AG10803 (cell line): ENCODE measurements around the gene AGTR1.

Experiments
- DNase-seq: peaks from one replicate; pipeline ENCODE4 v3.0.0; 2010; ENCODE audit warnings: low read depth
- H3K4me3 ChIP-seq: 2 replicates; pipeline ENCODE4 v1.5.1; 2011; ENCODE audit warnings: mild to moderate bottlenecking, low read length, control low read depth
- CTCF ChIP-seq: conservative IDR thresholded peaks from 2 replicates; pipeline ENCODE4 v1.5.1; 2011; ENCODE audit warnings: mild to moderate bottlenecking, low read length, control low read depth, inconsistent platforms

The AGTR1 gene

GRCh38 chr3:148718982-148719862 is 21.5 kb downstream of the AGTR1 start:
- peak; percentile 61 for TF ChIP-seq CTCF
- DNase-seq = peak; percentile 24
- no peak overlapping the region for H3K4me3 ChIP-seq

GRCh38 chr3:148720873-148721272 is 23.2 kb downstream of the AGTR1 start:
- TF ChIP-seq CTCF = no peak
- H3K4me3 ChIP-seq = no peak overlapping the region
- DNase-seq = no peak

- no peak for TF ChIP-seq CTCF
- no peak overlapping the region for H3K4me3 ChIP-seq
- peak; percentile 81 for DNase-seq
Measured at GRCh38 chr3:148723631-148724030, 25.9 kb downstream of the AGTR1 start.

DNA sequence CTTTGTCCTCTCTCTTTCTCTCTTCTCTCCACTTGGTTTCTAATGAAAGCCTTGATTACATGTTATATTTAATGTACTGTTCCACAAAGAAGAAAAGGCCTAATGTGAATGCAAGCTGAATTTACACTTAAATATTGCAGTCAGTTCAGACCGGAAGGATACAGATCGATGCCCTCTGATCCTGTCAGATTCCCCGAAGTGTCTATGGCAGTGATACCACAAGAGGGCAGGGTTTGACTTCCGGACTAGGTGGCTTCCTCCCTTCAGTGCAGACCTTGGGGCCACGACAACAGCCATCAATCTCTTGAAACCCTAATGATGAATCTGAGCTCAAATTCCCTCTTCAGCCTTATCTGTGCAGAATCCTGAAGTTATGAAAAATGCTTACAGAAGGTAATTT is 29.5 kb downstream of the AGTR1 start:
- peak; percentile 32 for DNase-seq
- peak; percentile 64 for TF ChIP-seq CTCF
- no peak overlapping the region for H3K4me3 ChIP-seq

GRCh38 chr3:148728753-148729152 is 31.1 kb downstream of the AGTR1 start:
- no peak overlapping the region for H3K4me3 ChIP-seq
- no peak for DNase-seq
- TF ChIP-seq CTCF = no peak

GRCh38 chr3:148729476-148730055 is 31.9 kb downstream of the AGTR1 start:
- H3K4me3 ChIP-seq = no peak overlapping the region
- DNase-seq = peak; percentile 47
- no peak for TF ChIP-seq CTCF

DNA sequence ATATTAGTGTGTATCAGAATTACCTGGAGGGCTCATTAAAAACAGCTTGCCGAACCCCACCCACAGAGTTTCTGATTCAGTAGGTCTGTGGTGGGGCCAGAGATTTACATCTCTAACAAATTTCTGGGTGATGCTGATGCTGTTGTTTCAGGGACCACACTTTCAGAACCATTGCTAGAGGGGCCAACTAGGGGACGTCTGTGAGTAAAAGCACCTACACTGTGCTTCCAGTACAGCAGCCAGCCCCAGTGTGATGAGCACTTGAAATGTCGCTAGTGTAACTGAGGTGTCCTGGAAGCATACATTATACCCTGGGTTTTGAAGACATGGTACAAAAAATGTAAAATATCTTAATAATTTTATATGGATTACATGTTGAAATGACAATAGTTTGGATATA is 33.0 kb downstream of the AGTR1 start:
- TF ChIP-seq CTCF = no peak
- H3K4me3 ChIP-seq = no peak overlapping the region
- no peak for DNase-seq
